GM21423 (cell line): ENCODE data around the gene MS4A13.
A peak's percentile ranks its signal among the peaks of the same experiment; 100 is the strongest.
"Not testable (repeated sequence)": the region's sequence is repeated elsewhere in the genome, so short reads cannot be mapped to it uniquely, and the experiment has no call there.

ENCODE experiments used
- ATAC-seq: cut with Tn5 transposase; IDR thresholded peaks from one replicate; pipeline ENCODE4 v1.9.1; 2021; ENCODE audit warnings: mild to moderate bottlenecking, moderate library complexity; ENCODE audit not compliant: unreplicated experiment

MS4A13 gene

DNA sequence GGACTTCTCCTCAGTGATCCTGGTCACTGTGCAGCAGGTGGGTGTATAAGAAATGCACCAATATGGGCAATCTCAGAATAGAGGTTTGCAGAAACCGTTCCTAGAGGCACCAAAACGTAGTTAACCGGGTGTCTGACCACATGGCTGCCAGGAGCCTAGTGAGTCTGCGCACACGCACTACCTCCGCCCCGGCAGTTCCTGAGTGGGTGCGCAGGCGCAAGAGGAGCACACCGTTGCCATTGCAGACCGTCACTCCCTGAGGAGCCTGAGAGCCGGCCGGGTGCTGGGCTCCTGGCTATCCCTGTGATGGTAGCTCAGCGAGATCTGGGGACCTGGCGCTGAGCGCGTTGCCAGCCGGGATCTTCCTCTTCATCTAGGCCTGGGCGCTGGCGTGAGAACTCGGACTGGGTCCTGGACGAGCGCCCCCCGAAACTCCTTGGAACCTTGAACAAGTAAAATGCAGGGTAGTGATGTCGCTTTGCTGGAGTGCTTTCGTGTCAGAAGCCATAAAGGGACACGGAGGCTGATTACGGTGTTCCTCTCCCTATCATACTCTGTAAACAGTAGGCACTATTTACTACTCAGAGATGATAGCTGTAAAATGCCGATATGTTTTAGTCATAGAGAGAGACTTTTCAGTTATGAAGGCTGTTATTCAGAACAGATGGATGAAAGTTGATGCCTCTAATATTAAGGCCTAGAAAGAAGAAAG lies at the start of gene MS4A13:
TSS of gene MS4A13 (plus strand) at position 249 of the 712 bp plus-strand sequence. CDS start 2,692 bp downstream, outside the sequence.
- ATAC-seq: no peak

GRCh38 chr11:60468829-60469228 lies 46.4 kb upstream of the MS4A13 start:
- ATAC-seq: no peak

GRCh38 chr11:60469723-60470122 lies 45.5 kb upstream of the MS4A13 start:
- no peak for ATAC-seq

DNA sequence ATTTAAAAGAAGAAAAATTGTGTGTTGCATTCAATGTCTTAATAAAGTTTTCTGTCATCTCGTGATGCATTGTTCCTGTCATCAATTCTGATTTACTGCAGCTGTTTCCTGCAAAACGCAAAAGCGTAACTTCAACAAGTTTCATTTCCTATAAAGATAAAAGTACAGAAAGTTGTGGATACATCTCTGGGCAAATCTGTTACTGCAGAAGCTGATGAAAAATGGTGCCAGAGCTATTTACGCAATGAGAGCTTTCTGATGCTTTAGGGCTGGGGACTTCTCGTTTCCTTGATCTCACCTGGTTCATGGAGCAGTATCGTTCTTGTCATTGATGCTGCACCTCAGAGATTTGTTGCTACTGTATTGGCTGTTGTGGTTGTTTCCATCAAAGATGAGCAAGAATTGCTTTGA lies 38.2 kb upstream of the MS4A13 start:
- ATAC-seq: peak; percentile 63

DNA sequence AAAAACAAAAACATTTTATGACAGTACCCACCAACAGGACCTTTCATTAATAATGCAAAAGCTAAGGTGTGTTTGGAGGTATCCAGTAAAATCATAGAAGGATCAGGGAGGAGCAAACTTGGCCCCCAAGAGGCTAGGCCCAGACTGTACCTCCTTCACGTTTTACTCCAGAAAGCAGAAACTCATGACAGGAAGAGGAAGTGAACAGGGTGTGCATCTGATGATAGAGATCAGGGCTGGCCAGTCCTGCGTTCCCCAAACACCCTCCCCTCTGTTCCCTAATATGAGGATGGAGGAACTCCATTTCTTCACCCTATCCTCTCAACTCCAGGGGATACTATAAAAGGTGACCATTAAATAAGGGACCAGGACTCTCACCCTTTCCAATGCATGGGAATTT lies 32.8 kb upstream of the MS4A13 start:
- ATAC-seq: no peak

- peak; percentile 98 for ATAC-seq
Measured at GRCh38 chr11:60485987-60486386, 29.2 kb upstream of the MS4A13 start.

- no peak for ATAC-seq
Measured at GRCh38 chr11:60492488-60493009, 22.6 kb upstream of the MS4A13 start, which contains the start of gene MS4A12. Gene MS4A12 (plus strand): TSS chr11:60492778. CDS start chr11:60497319, 4,541 bp downstream.

DNA sequence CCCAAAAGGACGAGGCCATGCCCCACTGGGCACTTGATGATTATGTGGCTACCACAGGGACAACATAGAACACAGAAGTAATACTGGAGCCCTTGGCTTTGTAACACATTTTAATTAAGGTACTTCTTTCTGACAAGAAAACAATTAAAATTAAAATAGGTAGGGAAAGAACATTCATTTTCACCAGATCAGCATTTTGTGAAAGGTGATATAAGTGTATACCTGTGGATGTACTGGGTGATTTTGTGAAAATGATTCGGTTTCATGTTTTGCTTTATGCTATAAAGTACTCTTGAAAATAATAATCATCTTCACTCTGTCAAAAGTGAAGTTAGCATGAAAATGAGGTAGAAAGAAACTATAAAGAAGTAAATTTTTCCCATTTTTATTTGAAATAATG lies 21.7 kb upstream of the MS4A13 start:
- no peak for ATAC-seq

GRCh38 chr11:60498399-60498798 lies 16.8 kb upstream of the MS4A13 start:
- ATAC-seq: no peak

- peak; percentile 84 for ATAC-seq
Measured at GRCh38 chr11:60498853-60499252, 16.3 kb upstream of the MS4A13 start.

GRCh38 chr11:60500276-60500910 lies 14.8 kb upstream of the MS4A13 start:
- ATAC-seq: no peak

GRCh38 chr11:60502221-60502775 lies 12.9 kb upstream of the MS4A13 start:
- no peak for ATAC-seq

DNA sequence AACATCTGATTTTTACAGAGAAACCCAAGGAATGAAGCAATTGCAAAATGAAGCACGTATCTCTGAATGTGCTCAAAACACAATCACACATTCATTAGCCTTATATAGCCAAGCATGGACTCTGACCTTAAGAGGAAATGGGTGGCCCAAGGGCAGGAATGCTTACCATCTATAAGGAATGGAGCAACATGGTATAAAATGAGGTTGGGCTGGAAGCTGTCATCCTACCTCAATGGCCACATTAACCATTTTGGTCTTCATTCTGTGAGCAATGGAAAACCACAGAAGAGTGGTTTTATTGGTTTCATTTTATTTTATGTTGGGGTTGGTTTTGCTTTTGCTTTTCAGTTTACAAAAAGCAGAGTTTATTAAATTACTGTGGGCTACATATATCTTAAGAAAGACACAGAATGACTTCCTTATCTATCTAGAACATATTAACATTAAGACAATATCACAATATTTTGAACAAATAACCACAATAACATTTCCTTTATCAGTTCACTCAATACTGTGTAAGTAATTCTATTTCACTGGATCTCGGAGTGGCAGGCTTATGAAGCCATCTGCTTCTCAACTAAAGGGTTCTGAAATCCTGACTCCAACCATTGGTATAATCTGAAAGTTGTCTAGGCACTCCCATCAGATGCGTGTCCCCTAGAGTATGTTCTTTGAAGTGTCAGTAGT lies 10.8 kb upstream of the MS4A13 start:
- ATAC-seq: peak; percentile 43

DNA sequence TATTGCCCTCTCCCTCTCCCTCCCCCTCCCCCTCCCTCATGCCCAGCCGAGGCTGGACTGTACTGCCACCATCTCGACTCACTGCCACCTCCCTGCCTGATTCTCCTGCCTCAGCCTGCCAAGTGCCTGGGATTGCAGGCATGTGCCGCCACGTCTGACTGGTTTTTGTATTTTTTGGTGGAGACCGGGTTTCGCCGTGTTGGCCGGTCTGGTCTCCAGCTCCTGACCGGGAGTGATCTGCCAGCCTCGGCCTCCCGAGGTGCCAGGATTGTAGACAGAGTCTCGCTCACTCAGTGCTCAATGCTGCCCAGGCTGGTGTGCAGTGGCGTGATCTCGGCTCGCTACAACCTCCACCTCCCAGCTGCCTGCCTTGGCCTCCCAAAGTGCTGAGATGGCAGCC lies 5.6 kb upstream of the MS4A13 start:
- ATAC-seq: not testable (repeated sequence)

GRCh38 chr11:60510209-60510608 lies 5.0 kb upstream of the MS4A13 start:
- ATAC-seq: not testable (repeated sequence)

GRCh38 chr11:60511393-60511792 lies 3.8 kb upstream of the MS4A13 start:
- no peak for ATAC-seq

DNA sequence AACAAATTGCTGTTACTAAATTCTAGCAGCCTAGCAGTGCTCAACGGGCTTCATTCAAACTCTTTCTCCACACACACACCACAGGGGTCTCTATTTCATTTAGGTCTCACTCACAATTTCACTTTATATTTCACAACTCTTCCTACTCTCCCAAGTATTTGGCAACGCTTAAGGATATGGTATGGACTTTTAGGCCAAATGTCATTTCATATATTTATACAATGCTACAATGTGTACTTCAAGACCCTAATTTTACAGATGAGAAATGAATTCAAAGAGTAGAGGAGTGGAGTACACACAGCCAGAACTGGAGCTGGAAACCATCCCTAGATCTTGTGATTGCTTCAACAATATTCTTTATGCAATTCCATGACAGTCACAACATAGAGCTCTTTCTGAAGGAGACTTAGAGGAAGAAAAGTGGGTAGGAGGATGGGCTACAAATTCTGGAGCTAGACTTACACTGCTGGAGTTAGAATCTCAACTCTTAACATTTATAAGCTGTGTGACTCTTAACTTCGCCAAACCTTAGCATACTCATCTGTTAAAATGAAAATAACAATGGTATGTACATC lies 2.5 kb upstream of the MS4A13 start:
- no peak for ATAC-seq

- ATAC-seq: no peak
Measured at GRCh38 chr11:60513496-60514460, 1.4 kb upstream of the MS4A13 start.

GRCh38 chr11:60528465-60528864 lies 13.3 kb downstream of the MS4A13 start:
- no peak for ATAC-seq

GRCh38 chr11:60528934-60529333 lies 13.7 kb downstream of the MS4A13 start:
- peak; percentile 92 for ATAC-seq
